Liver (tissue), 3 donors: ENCODE results near the gene NUP93.

Source experiments
- EGR1 ChIP-seq, 2 donors: IDR thresholded peaks; 2 replicates each; pipeline ENCODE4 v1.6.1; 2016 to 2018; ENCODE audit warnings: antibody characterized with exemption in 2 of 2, low read depth in 2 of 2
- GABPA ChIP-seq, 2 donors: IDR thresholded peaks in 1 of 2; conservative IDR thresholded peaks in 1 of 2; 2 replicates each; pipeline ENCODE4 v1.6.1; 2016; ENCODE audit warnings: antibody characterized with exemption in 2 of 2, mild to moderate bottlenecking in 1 of 2, moderate library complexity in 1 of 2
- HNF4A ChIP-seq, 2 donors: conservative IDR thresholded peaks; 2 replicates each; pipeline ENCODE4 v1.6.1; 2016; ENCODE audit warnings: antibody characterized with exemption in 2 of 2, mild to moderate bottlenecking in 2 of 2
- NR2F2 ChIP-seq: IDR thresholded peaks from 2 replicates; pipeline ENCODE4 v1.6.1; 2016; ENCODE audit warnings: antibody characterized with exemption
- RAD21 ChIP-seq, 2 donors: IDR thresholded peaks; 2 replicates each; pipeline ENCODE4 v1.6.1; 2016; ENCODE audit warnings: antibody characterized with exemption in 2 of 2, mild to moderate bottlenecking in 2 of 2
- RXRA ChIP-seq, 2 donors: IDR thresholded peaks; 2 replicates each; pipeline ENCODE4 v1.6.1; 2017 to 2018; ENCODE audit warnings: antibody characterized with exemption in 2 of 2, mild to moderate bottlenecking in 1 of 2
- SP1 ChIP-seq: IDR thresholded peaks from 2 replicates; pipeline ENCODE4 v1.6.1; 2018; ENCODE audit warnings: antibody characterized with exemption, mild to moderate bottlenecking
- TAF1 ChIP-seq: conservative IDR thresholded peaks from 2 replicates; pipeline ENCODE4 v1.6.1; 2016; ENCODE audit warnings: antibody characterized with exemption, mild to moderate bottlenecking
- YY1 ChIP-seq: IDR thresholded peaks from 2 replicates; pipeline ENCODE4 v1.6.1; 2016; ENCODE audit warnings: antibody characterized with exemption, mild to moderate bottlenecking
- TF ChIP-seq, protein P1 (sequence below): fragments of 150-350 bp; IDR thresholded peaks from 2 replicates; pipeline ENCODE4 v1.5.1; 2017; ENCODE audit warnings: improper control_type of control experiment, low read depth, low read length; ENCODE audit not compliant: missing input control
- TF ChIP-seq, protein P2 (sequence below): IDR thresholded peaks from 2 replicates; pipeline ENCODE4 v1.6.1; 2016; ENCODE audit warnings: antibody characterized with exemption
- TF ChIP-seq, protein P3 (sequence below): IDR thresholded peaks from 2 replicates; pipeline ENCODE4 v1.6.1; 2016; ENCODE audit warnings: antibody characterized with exemption, mild to moderate bottlenecking
- TF ChIP-seq, protein P4 (sequence below): IDR thresholded peaks from 2 replicates; pipeline ENCODE4 v1.6.1; 2016; ENCODE audit warnings: antibody characterized with exemption
- donor health status: healthy.
- donor health status: healthy.

DNA sequence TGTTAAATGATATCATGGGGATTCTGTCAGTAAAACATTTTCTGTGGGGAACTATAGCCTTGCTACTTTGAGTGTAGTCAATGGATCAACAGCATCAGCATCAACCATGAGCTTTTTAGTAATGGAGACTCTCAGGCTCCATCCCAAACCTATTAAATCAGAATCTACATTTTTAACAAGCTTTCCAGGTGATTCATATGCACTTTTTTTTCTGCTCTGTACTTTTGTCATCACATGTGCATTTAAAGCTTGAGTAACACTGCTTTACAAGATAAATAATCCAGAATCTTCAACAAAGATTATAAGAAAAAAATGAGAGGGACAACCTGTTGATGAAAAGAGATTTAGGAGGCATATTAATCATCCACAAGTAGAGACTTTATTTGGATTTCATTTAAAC, 23.5 kb downstream of the NUP93 start:
- no peak for TF ChIP-seq RAD21 (IDR thresholded peaks at IDR 0.05)
- TF ChIP-seq, protein P1, sequence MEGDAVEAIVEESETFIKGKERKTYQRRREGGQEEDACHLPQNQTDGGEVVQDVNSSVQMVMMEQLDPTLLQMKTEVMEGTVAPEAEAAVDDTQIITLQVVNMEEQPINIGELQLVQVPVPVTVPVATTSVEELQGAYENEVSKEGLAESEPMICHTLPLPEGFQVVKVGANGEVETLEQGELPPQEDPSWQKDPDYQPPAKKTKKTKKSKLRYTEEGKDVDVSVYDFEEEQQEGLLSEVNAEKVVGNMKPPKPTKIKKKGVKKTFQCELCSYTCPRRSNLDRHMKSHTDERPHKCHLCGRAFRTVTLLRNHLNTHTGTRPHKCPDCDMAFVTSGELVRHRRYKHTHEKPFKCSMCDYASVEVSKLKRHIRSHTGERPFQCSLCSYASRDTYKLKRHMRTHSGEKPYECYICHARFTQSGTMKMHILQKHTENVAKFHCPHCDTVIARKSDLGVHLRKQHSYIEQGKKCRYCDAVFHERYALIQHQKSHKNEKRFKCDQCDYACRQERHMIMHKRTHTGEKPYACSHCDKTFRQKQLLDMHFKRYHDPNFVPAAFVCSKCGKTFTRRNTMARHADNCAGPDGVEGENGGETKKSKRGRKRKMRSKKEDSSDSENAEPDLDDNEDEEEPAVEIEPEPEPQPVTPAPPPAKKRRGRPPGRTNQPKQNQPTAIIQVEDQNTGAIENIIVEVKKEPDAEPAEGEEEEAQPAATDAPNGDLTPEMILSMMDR: no peak
- TF ChIP-seq SP1: no peak
- no peak for TF ChIP-seq TAF1
- TF ChIP-seq, protein P2, sequence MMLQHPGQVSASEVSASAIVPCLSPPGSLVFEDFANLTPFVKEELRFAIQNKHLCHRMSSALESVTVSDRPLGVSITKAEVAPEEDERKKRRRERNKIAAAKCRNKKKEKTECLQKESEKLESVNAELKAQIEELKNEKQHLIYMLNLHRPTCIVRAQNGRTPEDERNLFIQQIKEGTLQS: no peak
- TF ChIP-seq, protein P3, sequence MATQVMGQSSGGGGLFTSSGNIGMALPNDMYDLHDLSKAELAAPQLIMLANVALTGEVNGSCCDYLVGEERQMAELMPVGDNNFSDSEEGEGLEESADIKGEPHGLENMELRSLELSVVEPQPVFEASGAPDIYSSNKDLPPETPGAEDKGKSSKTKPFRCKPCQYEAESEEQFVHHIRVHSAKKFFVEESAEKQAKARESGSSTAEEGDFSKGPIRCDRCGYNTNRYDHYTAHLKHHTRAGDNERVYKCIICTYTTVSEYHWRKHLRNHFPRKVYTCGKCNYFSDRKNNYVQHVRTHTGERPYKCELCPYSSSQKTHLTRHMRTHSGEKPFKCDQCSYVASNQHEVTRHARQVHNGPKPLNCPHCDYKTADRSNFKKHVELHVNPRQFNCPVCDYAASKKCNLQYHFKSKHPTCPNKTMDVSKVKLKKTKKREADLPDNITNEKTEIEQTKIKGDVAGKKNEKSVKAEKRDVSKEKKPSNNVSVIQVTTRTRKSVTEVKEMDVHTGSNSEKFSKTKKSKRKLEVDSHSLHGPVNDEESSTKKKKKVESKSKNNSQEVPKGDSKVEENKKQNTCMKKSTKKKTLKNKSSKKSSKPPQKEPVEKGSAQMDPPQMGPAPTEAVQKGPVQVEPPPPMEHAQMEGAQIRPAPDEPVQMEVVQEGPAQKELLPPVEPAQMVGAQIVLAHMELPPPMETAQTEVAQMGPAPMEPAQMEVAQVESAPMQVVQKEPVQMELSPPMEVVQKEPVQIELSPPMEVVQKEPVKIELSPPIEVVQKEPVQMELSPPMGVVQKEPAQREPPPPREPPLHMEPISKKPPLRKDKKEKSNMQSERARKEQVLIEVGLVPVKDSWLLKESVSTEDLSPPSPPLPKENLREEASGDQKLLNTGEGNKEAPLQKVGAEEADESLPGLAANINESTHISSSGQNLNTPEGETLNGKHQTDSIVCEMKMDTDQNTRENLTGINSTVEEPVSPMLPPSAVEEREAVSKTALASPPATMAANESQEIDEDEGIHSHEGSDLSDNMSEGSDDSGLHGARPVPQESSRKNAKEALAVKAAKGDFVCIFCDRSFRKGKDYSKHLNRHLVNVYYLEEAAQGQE: no peak
- TF ChIP-seq, protein P4, sequence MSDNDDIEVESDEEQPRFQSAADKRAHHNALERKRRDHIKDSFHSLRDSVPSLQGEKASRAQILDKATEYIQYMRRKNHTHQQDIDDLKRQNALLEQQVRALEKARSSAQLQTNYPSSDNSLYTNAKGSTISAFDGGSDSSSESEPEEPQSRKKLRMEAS: no peak
- no peak for TF ChIP-seq RXRA (IDR thresholded peaks at IDR 0.05)
- TF ChIP-seq GABPA (IDR thresholded peaks at IDR 0.05 in 1 of 2, conservative IDR thresholded peaks at IDR 0.05 in 1 of 2): no peak
- TF ChIP-seq NR2F2: no peak
- no peak for TF ChIP-seq HNF4A (conservative IDR thresholded peaks at IDR 0.05)
- no peak for TF ChIP-seq YY1
- TF ChIP-seq EGR1 (IDR thresholded peaks at IDR 0.05; ENCODE audit: low read depth in 2 of 2): no peak
